ENCODE data around the gene NHSL2.

- no peak for TF ChIP-seq POLR2A (IDR thresholded peaks at IDR 0.05)
- TF ChIP-seq, protein P1, sequence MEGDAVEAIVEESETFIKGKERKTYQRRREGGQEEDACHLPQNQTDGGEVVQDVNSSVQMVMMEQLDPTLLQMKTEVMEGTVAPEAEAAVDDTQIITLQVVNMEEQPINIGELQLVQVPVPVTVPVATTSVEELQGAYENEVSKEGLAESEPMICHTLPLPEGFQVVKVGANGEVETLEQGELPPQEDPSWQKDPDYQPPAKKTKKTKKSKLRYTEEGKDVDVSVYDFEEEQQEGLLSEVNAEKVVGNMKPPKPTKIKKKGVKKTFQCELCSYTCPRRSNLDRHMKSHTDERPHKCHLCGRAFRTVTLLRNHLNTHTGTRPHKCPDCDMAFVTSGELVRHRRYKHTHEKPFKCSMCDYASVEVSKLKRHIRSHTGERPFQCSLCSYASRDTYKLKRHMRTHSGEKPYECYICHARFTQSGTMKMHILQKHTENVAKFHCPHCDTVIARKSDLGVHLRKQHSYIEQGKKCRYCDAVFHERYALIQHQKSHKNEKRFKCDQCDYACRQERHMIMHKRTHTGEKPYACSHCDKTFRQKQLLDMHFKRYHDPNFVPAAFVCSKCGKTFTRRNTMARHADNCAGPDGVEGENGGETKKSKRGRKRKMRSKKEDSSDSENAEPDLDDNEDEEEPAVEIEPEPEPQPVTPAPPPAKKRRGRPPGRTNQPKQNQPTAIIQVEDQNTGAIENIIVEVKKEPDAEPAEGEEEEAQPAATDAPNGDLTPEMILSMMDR (IDR thresholded peaks at IDR 0.05) = no peak
Measured at GRCh38 chrX:72110051-72110875, 199.6 kb downstream of the NHSL2 start.
